OCI-LY3 (cell line): ENCODE results near the gene USP4.

ENCODE experiments used
- CTCF ChIP-seq: fragments of 200-600, 300-600 bp; sonication (generic); IDR thresholded peaks from 2 replicates; pipeline ENCODE4 v1.5.1; 2014; ENCODE audit warnings: antibody characterized with exemption, low read length, low read depth
- EZH2phosphoT487 ChIP-seq: fragments of 200-600 bp; shearing (Covaris generic); IDR thresholded peaks from 2 replicates; pipeline ENCODE4 v1.6.1; 2018; ENCODE audit warnings: antibody characterized with exemption, mixed run types, low read depth

GRCh38 chr3:49257187-49257586 is 82.7 kb downstream of the USP4 start:
- TF ChIP-seq CTCF (no peak), EZH2phosphoT487 (no peak)
